Measurements from ENCODE around the gene CHN2.

The CHN2 gene

GRCh38 chr7:29478226-29478625 is 283.7 kb downstream of the CHN2 start:
- Histone ChIP-seq H3K27ac (ENCODE audit: low read length) (no peak overlapping the region), H3K9me3 (ENCODE audit: insufficient read depth, low read depth, low read length) (no peaks in the 10 kb centered on the region), H3K9ac (ENCODE audit: low read depth, low read length) (no peak overlapping the region), H3K4me1 (ENCODE audit: insufficient read depth, low read length) (no peaks in the 10 kb centered on the region; the same call in 1 of the 2 replicates), H3K4me3 (ENCODE audit: low read length) (no peak overlapping the region), H3K27me3 (ENCODE audit: insufficient read depth, low read length) (no peaks in the 10 kb centered on the region), H3K36me3 (ENCODE audit: insufficient read depth, low read depth, low read length) (no peaks in the 10 kb centered on the region)

GRCh38 chr7:29478687-29479240 is 284.2 kb downstream of the CHN2 start:
- H3K9ac ChIP-seq (ENCODE audit: low read depth, low read length), result no peak overlapping the region
- H3K27ac ChIP-seq (ENCODE audit: low read length), result no peak overlapping the region
- no peak overlapping the region for H3K4me3 ChIP-seq (ENCODE audit: low read length)
- H3K27me3 ChIP-seq (ENCODE audit: insufficient read depth, low read length), result no peaks in the 10 kb centered on the region
- H3K9me3 ChIP-seq (ENCODE audit: insufficient read depth, low read depth, low read length), result no peaks in the 10 kb centered on the region
- H3K4me1 ChIP-seq (ENCODE audit: insufficient read depth, low read length), result no peaks in the 10 kb centered on the region; the same call in 1 of the 2 replicates
- H3K36me3 ChIP-seq (ENCODE audit: insufficient read depth, low read depth, low read length), result no peaks in the 10 kb centered on the region

GRCh38 chr7:29479301-29480200 is 285.0 kb downstream of the CHN2 start:
- no peaks in the 10 kb centered on the region for H3K9me3 ChIP-seq (ENCODE audit: insufficient read depth, low read depth, low read length)
- no peak overlapping the region for H3K27ac ChIP-seq (ENCODE audit: low read length)
- no peaks in the 10 kb centered on the region; the same call in 1 of the 2 replicates for H3K4me1 ChIP-seq (ENCODE audit: insufficient read depth, low read length)
- no peak overlapping the region for H3K9ac ChIP-seq (ENCODE audit: low read depth, low read length)
- no peak overlapping the region for H3K4me3 ChIP-seq (ENCODE audit: low read length)
- no peaks in the 10 kb centered on the region for H3K27me3 ChIP-seq (ENCODE audit: insufficient read depth, low read length)
- no peaks in the 10 kb centered on the region for H3K36me3 ChIP-seq (ENCODE audit: insufficient read depth, low read depth, low read length)

GRCh38 chr7:29480451-29480850 is 285.9 kb downstream of the CHN2 start:
- Histone ChIP-seq H3K4me1 (ENCODE audit: insufficient read depth, low read length) (no peaks in the 10 kb centered on the region; the same call in 1 of the 2 replicates), H3K27me3 (ENCODE audit: insufficient read depth, low read length) (no peaks in the 10 kb centered on the region), H3K36me3 (ENCODE audit: insufficient read depth, low read depth, low read length) (no peaks in the 10 kb centered on the region), H3K9me3 (ENCODE audit: insufficient read depth, low read depth, low read length) (no peaks in the 10 kb centered on the region), H3K9ac (ENCODE audit: low read depth, low read length) (no peak overlapping the region), H3K27ac (ENCODE audit: low read length) (no peak overlapping the region), H3K4me3 (ENCODE audit: low read length) (no peak overlapping the region)

- H3K27me3 ChIP-seq (ENCODE audit: insufficient read depth, low read length), result no peaks in the 10 kb centered on the region
- H3K36me3 ChIP-seq (ENCODE audit: insufficient read depth, low read depth, low read length), result no peaks in the 10 kb centered on the region
- no peak overlapping the region for H3K27ac ChIP-seq (ENCODE audit: low read length)
- H3K4me1 ChIP-seq (ENCODE audit: insufficient read depth, low read length), result peaks cover 4% of the 10 kb centered on the region; the same call in 1 of the 2 replicates
- H3K9me3 ChIP-seq (ENCODE audit: insufficient read depth, low read depth, low read length), result no peaks in the 10 kb centered on the region
- no peak overlapping the region for H3K9ac ChIP-seq (ENCODE audit: low read depth, low read length)
- H3K4me3 ChIP-seq (ENCODE audit: low read length), result no peak overlapping the region
These were observed 286.5 kb downstream of the CHN2 start for GRCh38 chr7:29480934-29481651.

GRCh38 chr7:29482056-29482455 is 287.5 kb downstream of the CHN2 start:
- Histone ChIP-seq H3K27me3 (ENCODE audit: insufficient read depth, low read length) (no peaks in the 10 kb centered on the region), H3K36me3 (ENCODE audit: insufficient read depth, low read depth, low read length) (no peaks in the 10 kb centered on the region), H3K4me1 (ENCODE audit: insufficient read depth, low read length) (peaks cover 4% of the 10 kb centered on the region; the same call in 1 of the 2 replicates), H3K9me3 (ENCODE audit: insufficient read depth, low read depth, low read length) (no peaks in the 10 kb centered on the region), H3K4me3 (ENCODE audit: low read length) (no peak overlapping the region), H3K9ac (ENCODE audit: low read depth, low read length) (no peak overlapping the region), H3K27ac (ENCODE audit: low read length) (no peak overlapping the region)

- Histone ChIP-seq H3K36me3 (ENCODE audit: insufficient read depth, low read depth, low read length) (no peaks in the 10 kb centered on the region), H3K4me1 (ENCODE audit: insufficient read depth, low read length) (peaks cover 4% of the 10 kb centered on the region; the same call in 1 of the 2 replicates), H3K27ac (ENCODE audit: low read length) (no peak overlapping the region), H3K9ac (ENCODE audit: low read depth, low read length) (0 out of 2 replicates have a peak overlapping the region, but pooled peaks have one; percentile 12), H3K4me3 (ENCODE audit: low read length) (no peak overlapping the region), H3K27me3 (ENCODE audit: insufficient read depth, low read length) (no peaks in the 10 kb centered on the region), H3K9me3 (ENCODE audit: insufficient read depth, low read depth, low read length) (no peaks in the 10 kb centered on the region)
These were observed 288.9 kb downstream of the CHN2 start for GRCh38 chr7:29483219-29484104.

GRCh38 chr7:29484280-29484679 is 289.7 kb downstream of the CHN2 start:
- Histone ChIP-seq H3K27me3 (ENCODE audit: insufficient read depth, low read length) (no peaks in the 10 kb centered on the region), H3K4me3 (ENCODE audit: low read length) (no peak overlapping the region), H3K27ac (ENCODE audit: low read length) (no peak overlapping the region), H3K9ac (ENCODE audit: low read depth, low read length) (no peak overlapping the region), H3K4me1 (ENCODE audit: insufficient read depth, low read length) (peaks cover 7% of the 10 kb centered on the region), H3K9me3 (ENCODE audit: insufficient read depth, low read depth, low read length) (no peaks in the 10 kb centered on the region), H3K36me3 (ENCODE audit: insufficient read depth, low read depth, low read length) (no peaks in the 10 kb centered on the region)

- H3K36me3 ChIP-seq (ENCODE audit: insufficient read depth, low read depth, low read length), result no peaks in the 10 kb centered on the region
- no peaks in the 10 kb centered on the region for H3K27me3 ChIP-seq (ENCODE audit: insufficient read depth, low read length)
- H3K4me1 ChIP-seq (ENCODE audit: insufficient read depth, low read length), result peaks cover 7% of the 10 kb centered on the region
- H3K9me3 ChIP-seq (ENCODE audit: insufficient read depth, low read depth, low read length), result no peaks in the 10 kb centered on the region
- no peak overlapping the region for H3K27ac ChIP-seq (ENCODE audit: low read length)
- no peak overlapping the region for H3K4me3 ChIP-seq (ENCODE audit: low read length)
- H3K9ac ChIP-seq (ENCODE audit: low read depth, low read length), result no peak overlapping the region
These were observed 291.0 kb downstream of the CHN2 start for GRCh38 chr7:29485339-29486190.

GRCh38 chr7:29486191-29486700 is 291.7 kb downstream of the CHN2 start:
- Histone ChIP-seq H3K27me3 (ENCODE audit: insufficient read depth, low read length) (no peaks in the 10 kb centered on the region), H3K36me3 (ENCODE audit: insufficient read depth, low read depth, low read length) (no peaks in the 10 kb centered on the region), H3K9ac (ENCODE audit: low read depth, low read length) (no peak overlapping the region), H3K4me1 (ENCODE audit: insufficient read depth, low read length) (peaks cover 7% of the 10 kb centered on the region), H3K9me3 (ENCODE audit: insufficient read depth, low read depth, low read length) (no peaks in the 10 kb centered on the region), H3K4me3 (ENCODE audit: low read length) (no peak overlapping the region), H3K27ac (ENCODE audit: low read length) (no peak overlapping the region)
